GM19025 (cell line): Measurements from ENCODE around the gene MAPRE3.
A peak's percentile ranks its signal among the peaks of the same experiment; 100 is the strongest.
"Not testable (repeated sequence)": the region's sequence is repeated elsewhere in the genome, so short reads cannot be mapped to it uniquely, and the experiment has no call there.

Experiments used
- ATAC-seq: cut with Tn5 transposase; IDR thresholded peaks from one replicate; pipeline ENCODE4 v1.9.1; 2021; ENCODE audit warnings: mild to moderate bottlenecking, low read depth, moderate library complexity; ENCODE audit not compliant: unreplicated experiment

MAPRE3 gene

GRCh38 chr2:27054721-27055120, 84.3 kb downstream of the MAPRE3 start:
- ATAC-seq = no peak

GRCh38 chr2:27057184-27057583, 86.7 kb downstream of the MAPRE3 start:
- ATAC-seq = no peak

- ATAC-seq = no peak
These were observed 87.8 kb downstream of the MAPRE3 start for GRCh38 chr2:27058210-27058609.

GRCh38 chr2:27059141-27059820, 88.8 kb downstream of the MAPRE3 start:
- ATAC-seq = no peak

GRCh38 chr2:27060323-27060722, 89.9 kb downstream of the MAPRE3 start:
- no peak for ATAC-seq

- no peak for ATAC-seq
These were observed 94.7 kb downstream of the MAPRE3 start for GRCh38 chr2:27065128-27065527.

- no peak for ATAC-seq
These were observed 96.9 kb downstream of the MAPRE3 start for GRCh38 chr2:27067385-27067784.

- ATAC-seq = no peak
These were observed 99.0 kb downstream of the MAPRE3 start for GRCh38 chr2:27069436-27069835.

GRCh38 chr2:27069961-27070618, 99.7 kb downstream of the MAPRE3 start:
- ATAC-seq = no peak

- ATAC-seq = no peak
These were observed 100.3 kb downstream of the MAPRE3 start for GRCh38 chr2:27070653-27071276.

GRCh38 chr2:27071277-27071989, 101.0 kb downstream of the MAPRE3 start, which contains the start of gene OST4:
TSS of gene OST4 (minus strand) at chr2:27071654.
- peak; percentile 88 for ATAC-seq

- no peak for ATAC-seq
These were observed 101.8 kb downstream of the MAPRE3 start for GRCh38 chr2:27071990-27072830.

GRCh38 chr2:27072920-27073319, 102.5 kb downstream of the MAPRE3 start:
- ATAC-seq = no peak

- ATAC-seq = no peak
These were observed 103.3 kb downstream of the MAPRE3 start for GRCh38 chr2:27073782-27074181.

- no peak for ATAC-seq
These were observed 104.5 kb downstream of the MAPRE3 start for GRCh38 chr2:27074738-27075565.

GRCh38 chr2:27075566-27075871, 105.1 kb downstream of the MAPRE3 start:
- ATAC-seq = not testable (repeated sequence)

GRCh38 chr2:27076323-27076722, 105.9 kb downstream of the MAPRE3 start:
- ATAC-seq = no peak
